HEK293 (cell line): ENCODE data around the gene CCDC57.

Experiments
- AEBP2 ChIP-seq: fragments of 450-650 bp; formaldehyde crosslinking; IDR thresholded peaks from 2 replicates; pipeline ENCODE4 v1.5.1; 2016; ENCODE audit warnings: missing biosample characterization, missing genetic modification characterization, borderline replicate concordance
- CTCF ChIP-seq: fragments of 450-650 bp; formaldehyde crosslinking; IDR thresholded peaks from 2 replicates; pipeline ENCODE4 v1.5.1; 2016; ENCODE audit warnings: missing biosample characterization, missing genetic modification characterization
- HOXD13 ChIP-seq: sonication (generic); formaldehyde crosslinking; IDR thresholded peaks from 2 replicates; pipeline ENCODE4 v1.8.0; 2022; ENCODE audit warnings: missing genetic modification reagents, borderline replicate concordance
- INSM2 ChIP-seq: fragments of 450-650 bp; formaldehyde crosslinking; IDR thresholded peaks from 2 replicates; pipeline ENCODE4 v1.5.1; 2016; ENCODE audit warnings: missing biosample characterization, missing genetic modification characterization
- PRDM4 ChIP-seq: fragments of 450-650 bp; formaldehyde crosslinking; IDR thresholded peaks from 2 replicates; pipeline ENCODE4 v1.5.1; 2017; ENCODE audit warnings: missing biosample characterization, missing genetic modification characterization
- ZBTB8A ChIP-seq: fragments of 450-650 bp; formaldehyde crosslinking; IDR thresholded peaks from 2 replicates; pipeline ENCODE4 v1.5.1; 2016; ENCODE audit warnings: missing biosample characterization, missing genetic modification characterization
- ZNF138 ChIP-seq: fragments of 450-650 bp; formaldehyde crosslinking; IDR thresholded peaks from 2 replicates; pipeline ENCODE4 v1.5.1; 2016; ENCODE audit warnings: missing biosample characterization, missing genetic modification characterization, borderline replicate concordance
- ZNF513 ChIP-seq: fragments of 450-650 bp; IDR thresholded peaks from 2 replicates; pipeline ENCODE4 v1.5.1; 2018; ENCODE audit warnings: missing biosample characterization, missing genetic modification characterization
- ZNF548 ChIP-seq: fragments of 450-650 bp; formaldehyde crosslinking; IDR thresholded peaks from 2 replicates; pipeline ENCODE4 v1.5.1; 2016; ENCODE audit warnings: missing biosample characterization, missing genetic modification characterization
- ZNF670 ChIP-seq: fragments of 450-650 bp; formaldehyde crosslinking; IDR thresholded peaks from 2 replicates; pipeline ENCODE4 v1.5.1; 2016; ENCODE audit warnings: missing biosample characterization, missing genetic modification characterization, low read depth
- ZNF830 ChIP-seq: fragments of 450-650 bp; IDR thresholded peaks from 2 replicates; pipeline ENCODE4 v1.5.0; 2018; ENCODE audit warnings: missing biosample characterization, missing genetic modification characterization, low read depth, mild to moderate bottlenecking, moderate library complexity

- no peak for TF ChIP-seq HOXD13 (CRISPR knock-in tag)
- TF ChIP-seq ZBTB8A (tag by site-specific recombination): no peak
- TF ChIP-seq PRDM4 (tag by site-specific recombination): no peak
- no peak for TF ChIP-seq CTCF
- no peak for TF ChIP-seq INSM2 (tag by site-specific recombination)
- no peak for TF ChIP-seq ZNF138 (tag by site-specific recombination)
- no peak for TF ChIP-seq ZNF670 (tag by site-specific recombination)
- no peak for TF ChIP-seq ZNF513 (tag by site-specific recombination)
- no peak for TF ChIP-seq AEBP2 (tag by site-specific recombination)
- no peak for TF ChIP-seq ZNF830
- no peak for TF ChIP-seq ZNF548 (tag by site-specific recombination)
These were observed 26.8 kb upstream of the CCDC57 start for GRCh38 chr17:82239401-82239925.
